HG02610 (cell line): Measurements from ENCODE around the gene ZBTB24.
"Not testable (repeated sequence)": the region's sequence is repeated elsewhere in the genome, so short reads cannot be mapped to it uniquely, and the experiment has no call there.

Source experiments
- ATAC-seq: cut with Tn5 transposase; IDR thresholded peaks from one replicate; pipeline ENCODE4 v1.9.1; 2021; ENCODE audit warnings: mild to moderate bottlenecking, moderate library complexity; ENCODE audit not compliant: unreplicated experiment

Gene ZBTB24

GRCh38 chr6:109482905-109483734 is at the start of gene ZBTB24:
ZBTB24 (minus strand) TSS chr6:109483219; CDS start chr6:109482026, 1,193 bp downstream.
- peak; percentile 94 for ATAC-seq

GRCh38 chr6:109531446-109531845 is 48.4 kb upstream of the ZBTB24 start:
- no peak for ATAC-seq

GRCh38 chr6:109527989-109528388 is 45.0 kb upstream of the ZBTB24 start:
- ATAC-seq: no peak

- ATAC-seq: no peak
Observed at GRCh38 chr6:109526905-109527628, 44.0 kb upstream of the ZBTB24 start.

GRCh38 chr6:109524129-109524528 is 41.1 kb upstream of the ZBTB24 start:
- ATAC-seq: no peak

GRCh38 chr6:109523478-109523877 is 40.5 kb upstream of the ZBTB24 start:
- no peak for ATAC-seq

- ATAC-seq: no peak
Observed at GRCh38 chr6:109521080-109521479, 38.1 kb upstream of the ZBTB24 start.

GRCh38 chr6:109519647-109520046 is 36.6 kb upstream of the ZBTB24 start:
- ATAC-seq: not testable (repeated sequence)

- ATAC-seq: no peak
Observed at GRCh38 chr6:109516929-109517328, 33.9 kb upstream of the ZBTB24 start.

GRCh38 chr6:109515781-109516409 is 32.9 kb upstream of the ZBTB24 start:
- no peak for ATAC-seq

- no peak for ATAC-seq
Observed at GRCh38 chr6:109514946-109515345, 31.9 kb upstream of the ZBTB24 start.

- ATAC-seq: no peak
Observed at GRCh38 chr6:109513571-109514071, 30.6 kb upstream of the ZBTB24 start.

GRCh38 chr6:109512271-109512817 is 29.3 kb upstream of the ZBTB24 start:
- no peak for ATAC-seq

GRCh38 chr6:109511832-109512231 is 28.8 kb upstream of the ZBTB24 start:
- no peak for ATAC-seq

GRCh38 chr6:109510358-109510757 is 27.3 kb upstream of the ZBTB24 start:
- no peak for ATAC-seq

- ATAC-seq: no peak
Observed at GRCh38 chr6:109508166-109508860, 25.3 kb upstream of the ZBTB24 start.

- ATAC-seq: no peak
Observed at GRCh38 chr6:109507490-109508072, 24.6 kb upstream of the ZBTB24 start.

- ATAC-seq: no peak
Observed at GRCh38 chr6:109506841-109507240, 23.8 kb upstream of the ZBTB24 start.

GRCh38 chr6:109506314-109506713 is 23.3 kb upstream of the ZBTB24 start:
- ATAC-seq: no peak
